Stimulated activated naive CD4-positive, alpha-beta T cell treated with Interleukin-2 at 50 U/mL for 16 hours (primary cell): ENCODE measurements around the gene OLFM4.
"Not testable (repeated sequence)": the region's sequence is repeated elsewhere in the genome, so short reads cannot be mapped to it uniquely, and the experiment has no call there.

Experiments used
- DNase-seq: peaks from one replicate; lab custom pipeline; 2025; lab: John Stamatoyannopoulos, UW

OLFM4 gene, protein sequence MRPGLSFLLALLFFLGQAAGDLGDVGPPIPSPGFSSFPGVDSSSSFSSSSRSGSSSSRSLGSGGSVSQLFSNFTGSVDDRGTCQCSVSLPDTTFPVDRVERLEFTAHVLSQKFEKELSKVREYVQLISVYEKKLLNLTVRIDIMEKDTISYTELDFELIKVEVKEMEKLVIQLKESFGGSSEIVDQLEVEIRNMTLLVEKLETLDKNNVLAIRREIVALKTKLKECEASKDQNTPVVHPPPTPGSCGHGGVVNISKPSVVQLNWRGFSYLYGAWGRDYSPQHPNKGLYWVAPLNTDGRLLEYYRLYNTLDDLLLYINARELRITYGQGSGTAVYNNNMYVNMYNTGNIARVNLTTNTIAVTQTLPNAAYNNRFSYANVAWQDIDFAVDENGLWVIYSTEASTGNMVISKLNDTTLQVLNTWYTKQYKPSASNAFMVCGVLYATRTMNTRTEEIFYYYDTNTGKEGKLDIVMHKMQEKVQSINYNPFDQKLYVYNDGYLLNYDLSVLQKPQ

DNA sequence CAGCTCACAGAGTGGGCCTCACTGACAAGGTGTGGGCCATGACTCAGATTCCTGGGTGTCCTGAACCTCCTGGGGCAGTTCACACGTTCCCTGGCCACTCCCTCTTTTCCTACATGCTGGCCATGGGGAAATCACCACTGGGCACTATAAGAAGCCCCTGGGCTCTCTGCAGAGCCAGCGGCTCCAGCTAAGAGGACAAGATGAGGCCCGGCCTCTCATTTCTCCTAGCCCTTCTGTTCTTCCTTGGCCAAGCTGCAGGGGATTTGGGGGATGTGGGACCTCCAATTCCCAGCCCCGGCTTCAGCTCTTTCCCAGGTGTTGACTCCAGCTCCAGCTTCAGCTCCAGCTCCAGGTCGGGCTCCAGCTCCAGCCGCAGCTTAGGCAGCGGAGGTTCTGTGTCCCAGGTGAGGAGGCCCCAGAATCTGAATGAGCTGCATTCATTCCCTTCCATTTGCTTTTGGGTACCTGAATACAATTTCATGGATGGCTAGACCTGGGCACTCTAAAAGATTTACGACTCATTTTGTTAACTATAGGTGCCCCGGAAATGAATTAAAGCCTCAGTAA, at the start of gene OLFM4:
OLFM4 (plus strand) TSS at position 177 of the 567 bp plus-strand sequence; CDS start at position 201, 24 bp downstream.
- no peak for DNase-seq

DNA sequence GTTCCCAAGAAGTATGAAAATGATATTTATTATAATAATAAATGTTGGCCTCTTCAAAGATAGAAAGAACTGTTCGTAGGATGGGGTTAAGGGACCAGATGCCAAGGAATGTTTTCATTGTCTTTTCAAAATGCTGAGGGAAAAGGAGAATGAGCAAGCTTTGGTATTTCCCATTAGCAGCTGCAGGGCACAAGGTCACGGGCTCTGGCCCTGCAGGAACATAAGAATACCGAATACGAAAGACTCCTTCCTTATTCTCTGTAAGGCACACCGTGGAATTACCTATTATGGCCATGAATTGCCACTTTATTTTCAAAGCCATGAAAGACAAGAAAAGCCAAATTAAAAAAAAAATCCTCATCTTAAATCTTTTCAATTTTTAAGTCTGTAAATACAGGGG, 49.6 kb upstream of the OLFM4 start:
- no peak for DNase-seq

DNA sequence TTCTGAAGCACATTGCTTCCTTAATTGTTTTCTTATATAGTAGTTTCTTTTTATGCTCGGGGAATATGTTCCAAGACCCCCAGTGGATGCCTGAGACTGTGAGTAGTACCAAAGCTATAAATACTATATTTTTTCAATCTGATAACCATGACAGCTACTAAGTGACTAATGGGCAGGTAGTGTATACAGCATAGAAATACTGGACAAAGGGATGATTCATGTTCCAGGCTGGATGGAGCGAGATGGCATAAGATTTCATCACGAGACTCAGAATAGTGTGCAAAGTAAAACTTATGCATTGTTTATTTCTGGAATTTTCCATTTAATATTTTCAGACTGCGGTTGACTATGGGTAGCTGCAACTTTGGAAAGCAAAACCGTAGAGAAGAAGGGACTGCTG, 47.9 kb upstream of the OLFM4 start:
- no peak for DNase-seq

DNA sequence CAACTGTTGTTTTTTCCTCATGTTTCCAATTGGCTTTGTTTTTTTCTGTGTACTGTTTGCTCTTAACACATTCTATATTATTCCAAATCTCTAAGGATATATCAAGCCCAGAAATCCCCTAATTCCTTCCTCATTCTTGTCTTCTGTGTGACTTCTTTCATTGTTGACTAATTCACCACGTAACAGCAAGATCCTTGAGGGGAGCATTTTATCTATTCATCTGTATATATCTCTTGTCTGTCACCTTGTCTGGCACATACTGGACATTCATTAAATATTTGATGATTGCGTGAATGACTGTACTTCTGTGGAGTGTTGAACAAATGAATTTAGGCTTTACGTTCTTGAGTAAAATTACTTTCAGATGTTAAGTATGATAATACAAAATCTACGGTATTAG, 44.8 kb upstream of the OLFM4 start:
- no peak for DNase-seq

DNA sequence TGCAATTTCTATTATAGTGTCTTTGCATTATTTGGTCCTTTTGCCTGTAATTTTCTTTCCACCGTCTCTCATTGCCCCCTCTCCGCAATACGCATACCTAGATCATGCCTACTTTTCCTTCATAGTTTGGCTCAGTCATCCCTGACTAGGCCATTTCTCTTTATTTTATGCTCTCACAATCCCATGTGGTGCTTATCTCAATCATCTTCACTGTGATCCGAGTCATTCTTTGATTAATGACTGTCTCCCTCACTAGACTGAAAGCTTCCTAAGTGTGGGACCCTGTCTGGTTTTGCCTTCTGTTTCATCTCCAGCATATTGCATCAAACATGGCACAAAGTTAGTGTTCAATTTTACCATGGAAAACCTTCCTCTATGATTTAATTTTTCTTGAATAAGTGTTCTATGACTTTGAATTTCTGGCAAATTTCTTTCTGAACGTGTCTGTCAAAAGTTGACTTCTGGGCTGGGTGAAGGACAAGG, 43.7 kb upstream of the OLFM4 start:
- DNase-seq = no peak

DNA sequence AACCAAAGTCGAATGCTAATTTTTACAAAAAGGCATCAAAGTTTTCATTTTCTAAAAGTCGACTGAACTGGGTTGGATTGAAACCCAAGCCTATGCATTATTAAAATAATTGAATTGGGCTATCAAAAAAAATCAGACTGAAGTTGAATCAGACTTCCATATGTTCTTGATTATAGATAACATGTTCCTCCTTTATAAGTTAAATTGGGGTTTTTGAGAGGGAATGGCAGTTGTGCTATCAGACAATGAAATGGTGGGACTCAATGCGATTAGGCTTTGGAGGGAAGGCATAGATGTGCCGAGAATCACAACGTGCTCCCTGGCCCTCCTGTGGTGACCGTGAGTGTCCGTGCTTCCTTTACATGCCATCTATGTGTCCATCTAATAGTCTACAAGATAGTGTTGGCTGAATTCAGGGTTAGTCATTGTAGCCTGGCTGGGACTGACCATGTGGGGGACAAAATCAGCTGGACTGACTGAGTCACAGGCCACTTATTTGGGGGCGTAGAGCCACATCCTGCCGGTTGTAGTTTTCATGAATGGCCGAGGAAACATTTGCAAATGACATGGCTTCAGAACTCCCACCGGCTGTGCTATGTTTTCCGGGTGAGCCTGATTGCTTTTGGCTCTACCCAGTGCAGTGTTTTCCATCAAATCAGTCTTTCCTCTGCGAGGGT, 37.1 kb upstream of the OLFM4 start:
- no peak for DNase-seq

DNA sequence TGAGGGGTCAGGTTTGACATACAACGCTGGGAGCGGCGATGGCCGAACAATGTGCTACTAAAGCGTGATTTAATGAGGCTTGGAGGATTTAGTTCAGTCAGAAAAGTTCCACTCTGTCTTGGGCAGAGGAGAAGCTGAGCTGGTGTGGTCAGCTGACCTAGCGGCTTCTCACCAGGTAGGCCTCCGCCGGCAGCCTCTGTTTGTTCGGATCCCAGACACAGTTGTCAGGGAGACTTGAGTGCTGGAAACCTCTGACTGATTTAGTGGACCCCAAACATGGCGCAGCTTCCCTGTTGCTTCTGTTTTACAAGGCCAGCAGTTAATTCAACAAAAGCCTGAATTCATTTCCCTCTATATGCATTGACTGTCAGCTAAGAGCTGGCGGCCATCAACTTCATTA, 36.5 kb upstream of the OLFM4 start:
- no peak for DNase-seq

DNA sequence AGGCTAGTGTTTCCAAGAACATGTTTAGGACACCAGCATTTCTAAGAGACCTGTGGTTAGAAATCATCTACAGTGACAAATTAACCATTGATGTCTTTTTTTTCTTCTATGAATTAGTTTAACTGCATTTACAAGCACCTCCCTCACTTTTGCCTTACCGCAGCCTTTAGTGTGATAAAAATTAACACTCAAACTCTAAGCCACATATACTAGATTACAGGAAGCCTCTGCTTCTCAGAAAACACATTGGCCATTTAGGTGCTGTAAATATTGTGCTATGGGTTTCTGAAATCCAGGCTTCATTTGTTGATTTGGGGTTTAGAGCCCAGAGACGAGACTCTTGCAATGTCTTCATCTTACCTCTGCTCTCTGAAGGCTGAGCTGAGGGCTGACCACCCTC, 34.6 kb upstream of the OLFM4 start:
- no peak for DNase-seq

DNA sequence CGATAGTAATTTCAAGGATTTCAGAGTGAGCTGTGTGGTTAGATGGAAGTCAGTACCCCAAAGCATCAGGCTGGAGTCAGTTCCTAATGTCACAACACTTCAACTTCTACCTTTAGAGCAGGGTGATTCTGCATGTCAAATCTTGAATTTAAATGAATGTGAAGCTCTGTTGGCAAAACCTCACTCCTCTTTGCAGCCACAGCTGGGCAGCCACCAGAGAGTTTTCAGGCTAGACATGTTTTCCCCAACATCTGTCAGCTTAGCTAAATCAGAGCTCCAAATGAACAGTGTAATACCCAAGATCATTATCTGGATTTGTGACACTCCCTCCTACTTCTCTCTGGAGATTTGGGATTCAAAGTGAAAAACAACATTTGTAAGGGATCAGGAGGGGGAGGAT, 33.7 kb upstream of the OLFM4 start:
- DNase-seq = no peak

DNA sequence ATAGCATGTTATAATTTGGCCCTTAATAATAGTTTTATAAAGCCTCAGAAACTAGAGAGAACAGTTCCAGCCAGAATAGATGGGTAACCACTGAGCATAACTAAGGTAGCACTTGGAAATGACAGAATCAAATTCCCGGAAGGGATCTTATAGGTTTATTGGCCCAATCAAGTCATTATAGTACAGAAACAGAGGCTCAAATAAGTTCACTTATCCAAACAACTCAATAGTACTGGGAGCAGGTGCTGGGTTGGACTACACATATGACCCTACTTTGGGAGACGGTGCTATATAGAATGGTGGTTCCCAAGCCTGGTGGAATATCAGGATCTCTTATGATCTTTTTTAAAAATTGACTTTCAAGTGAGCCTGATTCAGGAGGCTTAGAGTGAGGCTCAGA, 32.7 kb upstream of the OLFM4 start:
- no peak for DNase-seq

DNA sequence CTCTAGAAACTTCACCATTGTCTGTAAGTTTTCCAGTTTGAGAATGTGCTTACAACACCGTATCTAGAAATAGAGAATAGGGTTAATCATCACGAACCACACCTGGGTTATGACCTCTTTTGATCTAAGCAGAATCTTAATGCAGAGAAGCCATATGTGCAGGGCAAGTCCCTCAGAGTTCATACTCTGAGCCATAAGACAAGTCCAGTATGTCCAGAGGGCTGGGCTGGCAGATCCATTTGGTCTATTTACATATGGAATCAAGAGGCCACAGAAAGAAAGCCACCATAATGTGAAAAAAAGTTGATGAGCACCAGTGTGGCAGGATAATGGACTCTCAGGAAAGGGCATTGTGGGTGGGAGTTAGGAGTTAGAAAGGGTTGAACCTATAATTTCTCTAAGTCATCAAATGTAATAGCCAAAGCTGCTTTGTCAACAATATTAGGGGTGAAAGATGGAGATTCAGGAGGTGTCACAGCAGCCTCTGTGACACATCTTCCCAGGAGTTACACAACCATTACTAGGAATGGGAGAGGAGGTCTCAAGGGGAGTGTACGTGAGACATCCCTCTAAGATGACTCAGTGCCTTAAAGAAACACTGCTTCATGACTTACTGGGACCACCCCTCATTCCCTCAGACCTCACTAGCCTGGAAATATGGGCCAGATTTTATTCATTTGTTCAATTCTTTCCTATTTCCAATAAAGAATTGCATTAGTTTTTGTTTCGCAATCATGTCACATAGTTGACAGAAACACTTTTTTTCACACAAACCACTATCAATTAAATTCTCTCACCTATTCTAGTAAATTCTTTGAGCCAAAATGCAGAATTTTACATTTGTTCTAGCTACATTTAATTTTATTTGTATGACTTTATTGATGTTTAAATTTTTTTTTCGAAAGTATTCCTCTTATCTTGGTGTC, 30.4 kb upstream of the OLFM4 start:
- no peak for DNase-seq

DNA sequence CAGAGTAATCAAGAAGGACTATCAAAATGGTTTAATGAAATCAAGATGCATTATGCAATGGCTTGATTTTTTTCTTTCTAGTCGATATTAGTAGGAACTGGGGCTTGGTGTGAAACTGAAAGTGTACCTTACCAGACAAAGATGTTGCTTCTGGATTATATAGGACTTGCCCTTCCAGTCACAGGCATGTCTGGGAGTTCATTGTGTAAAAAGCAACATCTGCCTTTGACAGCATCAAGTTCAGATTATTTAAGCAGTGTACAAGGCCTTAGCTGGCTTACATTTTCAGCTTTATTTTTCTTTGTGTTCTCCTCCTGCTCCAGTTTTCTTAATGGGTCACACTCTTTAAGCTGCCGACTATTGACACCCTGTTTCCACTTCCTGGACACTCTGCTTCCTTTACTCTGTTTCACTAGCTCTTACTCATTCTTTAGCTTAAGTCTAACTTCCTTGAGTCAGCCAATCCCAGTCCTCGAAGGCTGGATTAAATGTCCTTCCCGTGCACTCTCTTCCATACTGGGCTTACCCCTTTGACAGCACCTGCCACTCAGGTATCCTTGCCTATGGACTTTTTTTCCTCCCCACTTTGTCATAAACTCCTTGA, 29.4 kb upstream of the OLFM4 start:
- no peak for DNase-seq

DNA sequence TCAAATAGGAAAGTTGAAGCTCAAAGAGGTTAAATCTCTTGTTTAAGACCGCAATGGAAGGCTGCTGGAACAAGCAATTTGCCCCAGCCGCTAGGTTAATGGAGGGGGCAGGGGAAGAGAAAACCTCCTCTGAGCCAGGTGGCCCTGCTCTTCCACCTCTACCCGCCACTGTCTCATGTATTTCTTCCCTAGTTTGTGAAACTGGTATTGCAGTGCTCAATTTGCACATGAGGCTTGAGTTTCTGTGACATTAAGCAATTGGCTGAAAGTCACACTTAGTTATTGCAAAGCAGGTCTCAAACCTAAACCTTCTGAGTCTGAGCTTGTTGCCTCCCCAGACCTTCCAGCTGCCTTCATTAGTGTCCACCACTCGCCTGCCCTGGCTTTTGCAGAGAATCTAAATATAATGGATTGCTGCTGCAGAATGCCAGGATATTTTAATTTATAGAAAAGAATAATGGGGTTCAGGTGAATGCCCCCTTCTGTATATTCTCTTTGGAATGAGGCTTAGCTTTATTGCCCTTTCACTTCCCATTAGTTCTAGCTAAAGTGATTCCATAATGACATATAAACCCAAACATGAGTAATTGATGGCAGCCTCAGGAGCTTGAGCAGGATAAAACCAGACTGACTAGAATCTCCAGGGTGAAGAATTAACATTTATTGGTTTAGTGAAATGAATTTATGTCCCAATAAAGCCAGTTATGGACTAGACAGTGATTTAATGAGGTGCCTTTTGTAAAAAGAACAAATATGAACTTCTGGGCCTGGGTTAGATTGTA, 27.0 kb upstream of the OLFM4 start:
- DNase-seq = no peak

DNA sequence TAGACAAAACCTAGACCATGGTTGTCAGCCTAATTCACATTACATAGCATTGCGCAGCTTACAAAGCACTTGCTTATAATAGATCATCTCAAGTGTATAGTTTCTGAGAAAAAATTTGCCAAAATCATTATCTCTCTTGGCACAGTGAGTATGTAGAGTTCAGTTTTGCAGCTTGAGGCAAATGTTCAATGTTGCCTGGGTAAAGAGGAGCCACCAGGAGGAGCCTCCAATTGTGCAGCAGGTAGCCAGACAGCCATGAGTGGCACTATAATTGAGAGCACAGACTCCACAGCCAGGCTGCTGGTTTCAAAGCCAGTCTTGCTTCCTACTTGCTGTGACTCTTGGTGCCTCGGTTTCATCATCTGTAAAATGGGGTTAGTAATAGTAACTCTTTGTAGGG, 24.0 kb upstream of the OLFM4 start:
- DNase-seq = no peak

DNA sequence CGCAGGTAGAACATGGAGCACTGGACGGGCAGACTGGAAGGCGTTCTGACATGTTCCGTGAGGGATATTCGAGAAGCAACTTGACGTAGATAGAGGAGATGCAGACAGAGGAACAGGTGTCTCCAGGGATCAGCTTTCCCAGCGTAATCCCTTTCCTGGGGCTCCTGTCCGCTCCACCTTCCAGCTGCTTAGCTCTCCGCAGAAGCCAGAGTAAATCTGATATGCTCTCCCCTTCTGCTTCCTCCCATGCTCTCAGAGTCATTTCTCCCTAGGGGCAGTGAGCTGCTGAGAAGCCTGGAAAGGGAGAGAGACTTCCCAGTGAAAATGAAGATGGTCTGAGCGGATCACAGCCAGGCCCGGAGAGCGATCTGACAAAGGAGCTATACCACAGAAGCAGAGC, 23.0 kb upstream of the OLFM4 start:
- no peak for DNase-seq

DNA sequence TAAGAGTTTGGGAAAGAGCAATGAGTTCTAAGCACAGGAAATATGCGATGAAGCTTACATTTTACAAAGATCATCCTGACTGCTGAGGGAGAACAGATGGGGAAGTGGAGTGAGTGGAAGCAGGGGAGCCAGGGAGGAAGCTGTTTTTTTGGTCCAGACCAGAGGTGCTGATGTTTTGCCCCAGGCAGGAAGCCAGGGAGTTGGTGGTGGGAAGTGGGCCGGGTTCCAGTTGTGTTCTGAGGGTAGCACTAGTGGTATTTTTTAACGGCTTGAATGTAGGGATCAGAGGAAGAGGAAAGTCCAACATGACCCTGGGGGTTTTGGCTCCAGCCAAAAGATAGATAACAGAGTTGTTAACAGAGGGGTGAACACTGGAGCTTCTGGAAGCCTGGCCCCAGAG, 20.7 kb upstream of the OLFM4 start:
- no peak for DNase-seq

DNA sequence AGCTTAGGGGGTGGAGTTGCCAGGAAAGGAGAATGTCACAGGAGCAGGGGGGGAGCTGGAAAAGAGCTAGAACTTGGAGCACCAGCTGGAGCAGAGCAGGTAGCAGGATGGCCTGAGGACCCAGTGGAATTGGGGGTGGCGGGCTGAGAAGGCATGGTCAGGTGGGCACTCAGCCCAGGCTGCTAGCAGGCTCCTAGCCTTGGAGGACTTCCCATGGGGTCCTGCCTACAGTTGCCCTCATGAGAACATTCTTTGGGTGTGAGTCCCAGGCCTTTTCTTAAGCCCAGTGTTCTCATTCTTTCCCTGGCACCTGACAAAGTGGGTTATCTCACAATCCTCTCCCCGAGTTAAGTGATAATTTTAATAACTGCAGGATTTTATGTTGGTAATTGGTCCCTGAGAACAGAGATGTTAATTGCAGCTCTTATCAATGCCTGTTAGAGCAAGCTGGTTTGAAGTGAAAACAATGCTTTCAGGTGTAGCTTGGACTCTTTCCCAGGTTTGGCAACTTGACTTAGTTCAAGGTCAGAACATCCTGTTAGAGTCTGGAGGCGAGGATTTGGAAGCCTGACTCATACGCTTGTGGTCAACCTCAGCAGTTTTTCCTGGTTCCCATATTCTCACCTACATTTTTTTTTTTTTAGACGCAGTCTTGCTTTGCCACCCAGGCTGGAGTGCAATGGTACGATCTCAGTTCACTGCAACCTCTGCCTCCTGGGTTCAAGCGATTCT, 18.1 kb upstream of the OLFM4 start:
- DNase-seq = no peak

DNA sequence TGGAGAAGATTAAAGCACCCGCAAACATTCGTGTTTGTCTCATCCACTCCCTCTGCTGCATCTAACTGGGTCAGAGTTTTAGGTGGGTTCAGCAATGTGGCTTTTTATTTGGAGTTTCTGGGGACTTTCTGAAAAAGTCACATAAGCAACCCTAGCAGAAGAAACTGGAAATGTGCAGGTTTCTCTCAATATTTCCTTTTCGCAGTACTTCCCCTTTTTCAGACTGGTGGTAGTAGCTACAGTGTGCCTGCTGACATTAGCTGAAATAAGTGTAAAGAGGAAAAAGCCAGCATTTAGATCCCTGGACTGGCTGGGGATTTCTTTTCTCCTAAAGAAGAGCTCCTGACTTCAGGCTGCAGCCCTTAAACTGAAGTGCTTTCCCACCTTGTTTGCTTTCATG, 15.9 kb upstream of the OLFM4 start:
- no peak for DNase-seq

DNA sequence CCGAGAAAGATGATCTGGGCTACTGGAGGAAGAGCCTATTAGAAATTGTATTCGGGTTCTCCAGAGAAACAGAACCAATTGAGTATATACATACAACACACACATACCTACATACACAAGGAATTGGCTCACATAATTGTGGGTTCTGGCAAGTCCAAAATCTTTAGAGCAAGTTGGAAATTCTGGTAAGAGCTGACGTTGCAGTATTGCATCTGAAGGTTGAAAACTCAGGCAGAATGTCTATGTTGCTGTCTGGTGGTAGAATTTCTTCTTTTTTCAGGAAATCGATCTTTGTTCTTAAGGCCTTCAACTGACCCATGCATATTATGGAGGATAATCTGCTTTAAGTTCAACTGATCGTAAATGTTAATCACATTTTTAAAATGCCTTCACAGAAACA, 15.5 kb upstream of the OLFM4 start:
- DNase-seq = no peak

DNA sequence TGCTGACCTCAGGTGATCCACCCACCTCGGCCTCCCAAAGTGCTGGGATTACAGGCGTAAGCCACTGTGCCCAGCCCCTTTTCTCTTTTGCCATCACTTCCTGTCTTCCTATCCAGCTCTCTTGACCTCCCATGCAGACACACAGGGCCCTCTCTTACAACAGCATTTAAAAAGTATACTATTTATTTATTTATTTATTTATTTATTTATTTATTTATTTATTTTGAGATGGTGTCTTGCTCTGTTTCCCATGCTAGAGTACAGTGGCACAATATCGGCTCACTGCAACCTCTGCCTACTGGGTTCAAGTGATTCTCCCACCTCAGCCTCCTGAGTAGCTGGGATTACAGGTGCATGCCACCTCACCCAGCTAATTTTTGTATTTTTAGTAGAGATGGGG, 14.6 kb upstream of the OLFM4 start:
- not testable (repeated sequence) for DNase-seq
